Measurements from ENCODE around the gene RETN. TPM values are rescaled to one million over a fixed set of nuclear protein-coding genes. Genes with fewer than 3 reads are reported as not detected.

Gene RETN
- total and polyA plus RNA-seq, 2 donors (not counting 3 experiments of a cell fraction or from before 2014, with no cell fraction given), result not detected

DNA sequence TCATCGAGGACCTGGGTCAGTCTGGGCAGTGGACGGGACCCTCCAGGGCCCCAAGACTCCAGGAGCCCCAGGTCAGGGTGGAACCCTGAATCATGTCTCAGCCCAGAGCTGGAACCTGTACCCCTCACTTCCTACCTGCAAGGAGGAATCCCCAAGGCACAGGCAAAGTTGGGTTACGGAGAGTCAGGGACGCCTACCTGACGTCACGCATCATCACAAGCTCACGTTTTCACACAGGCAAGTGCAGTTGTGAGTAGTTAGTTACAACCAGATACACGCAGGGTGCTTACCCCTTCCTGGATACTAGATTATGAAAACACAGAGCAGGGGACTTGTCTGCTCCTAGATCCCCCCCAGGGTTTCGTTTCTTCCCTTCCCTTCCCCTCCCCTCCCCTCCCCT lies 1.9 kb downstream of the RETN start:
- dilution Hi-C loops (cut with MboI; ENCODE audit: extremely low pct_ligation_motif_present, low sequenced_read_pairs) (no loop called here), intact Hi-C loops (cut with micrococcal nuclease) (no loop called here)
- H3K4me3 ChIP-seq (replicated peaks in 1 of 3; ENCODE audit: insufficient read depth in 1 of 3, low read depth in 1 of 3, low read length in 3 of 3), result no peak overlapping the region
- H3K27me3 ChIP-seq (ENCODE audit: control insufficient read depth in 2 of 2, insufficient read depth in 2 of 2, low read length in 2 of 2), result peaks cover 9 to 14% of the 10 kb centered on the region in 2 experiments
- no peaks in the 10 kb centered on the region for H3K79me2 ChIP-seq (ENCODE audit: control insufficient read depth, insufficient read depth, low read length)
- H3K36me3 ChIP-seq (ENCODE audit: control insufficient read depth in 2 of 2, extremely low read depth in 1 of 2, insufficient read depth in 2 of 2, low read length in 2 of 2), result no peaks in the 10 kb centered on the region
- H3K4me2 ChIP-seq (ENCODE audit: insufficient read depth, low read length), result no peak overlapping the region
- H3K4me1 ChIP-seq (ENCODE audit: control insufficient read depth, extremely low read depth, insufficient read depth, low read length), result no peaks in the 10 kb centered on the region
- H3K9me3 ChIP-seq (replicated peaks; ENCODE audit: control insufficient read depth, insufficient read depth, low read length), result no peaks in the 10 kb centered on the region
- ChIA-PET POLR2A (no interaction called here), CTCF (interaction anchor here (1.6 to 4.8 kb wide), 2 partner anchors 10 to 103 kb away, joined by 8 to 27 read pairs; partner anchors contain the start of gene TRAPPC5)
- FAIRE-seq (no peak), DNase-seq (ENCODE audit: low read depth, low spot score) (no peak)
- H2AFZ ChIP-seq (ENCODE audit: low read depth, low read length), result no peak overlapping the region
- no peak overlapping the region for H3K9ac ChIP-seq (replicated peaks; ENCODE audit: extremely low read depth, insufficient read depth, low read length)
- BruUV-seq (replicated peaks), result no TSS peak
- no peaks in the 10 kb centered on the region for H3K9me1 ChIP-seq (replicated peaks; ENCODE audit: control insufficient read depth, extremely low read depth, insufficient read depth, low read length)
- H4K20me1 ChIP-seq (replicated peaks; ENCODE audit: control insufficient read depth, extremely low read depth, insufficient read depth, low read length), result no peaks in the 10 kb centered on the region
- H3K27ac ChIP-seq (ENCODE audit: insufficient read depth, low read depth, low read length), result no peak overlapping the region
- no peak for TF ChIP-seq FOS (IDR thresholded peaks at IDR 0.05; ENCODE audit: borderline replicate concordance, insufficient read depth, low read length)
- no peak for TF ChIP-seq POLR2AphosphoS5 (IDR thresholded peaks at IDR 0.05; ENCODE audit: insufficient read depth, low read depth, low read length)
- TF ChIP-seq JUN (IDR thresholded peaks at IDR 0.05; ENCODE audit: borderline replicate concordance, insufficient read depth, insufficient read length, low read depth), result no peak
- TF ChIP-seq MYC (IDR thresholded peaks at IDR 0.05; ENCODE audit: low read depth, low read length), result no peak
- no peak for TF ChIP-seq EZH2 (IDR thresholded peaks at IDR 0.05; ENCODE audit: borderline replicate concordance, low read depth, low read length, severe bottlenecking)
- no peak for TF ChIP-seq GATA2 (IDR thresholded peaks at IDR 0.05; ENCODE audit: insufficient read depth, insufficient read length, low read depth, low read length)
- TF ChIP-seq, protein P1, sequence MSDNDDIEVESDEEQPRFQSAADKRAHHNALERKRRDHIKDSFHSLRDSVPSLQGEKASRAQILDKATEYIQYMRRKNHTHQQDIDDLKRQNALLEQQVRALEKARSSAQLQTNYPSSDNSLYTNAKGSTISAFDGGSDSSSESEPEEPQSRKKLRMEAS (IDR thresholded peaks at IDR 0.05; ENCODE audit: insufficient read depth, insufficient read length), result no peak

DNA sequence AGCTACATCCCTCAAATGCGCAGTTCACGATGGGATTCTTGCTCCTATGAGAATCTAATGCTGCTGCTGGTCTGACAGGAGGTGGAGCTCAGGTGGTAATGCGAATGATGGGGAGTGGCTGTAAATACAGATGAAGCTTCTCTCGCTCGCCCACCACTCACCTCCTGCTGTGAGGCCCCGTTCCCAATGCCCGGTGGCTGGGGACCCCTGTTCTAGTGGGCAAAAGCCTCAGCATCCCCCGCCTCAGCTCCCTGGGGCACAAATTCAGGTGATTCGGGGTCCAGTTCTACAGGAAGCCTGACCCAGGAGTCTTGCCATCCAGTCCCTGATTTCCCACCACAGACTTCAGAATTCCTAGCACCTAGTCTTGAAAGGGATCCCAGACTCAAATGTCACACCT lies 3.7 kb downstream of the RETN start:
- no peaks in the 10 kb centered on the region for H3K9me1 ChIP-seq (replicated peaks; ENCODE audit: control insufficient read depth, extremely low read depth, insufficient read depth, low read length)
- ChIA-PET POLR2A (no interaction called here), CTCF (interaction anchor here (3.2 to 4.8 kb wide), 2 partner anchors 8 to 104 kb away, joined by 24 to 27 read pairs; partner anchors contain the start of gene TRAPPC5)
- H3K27ac ChIP-seq (ENCODE audit: insufficient read depth, low read depth, low read length), result no peak overlapping the region
- no peak overlapping the region for H3K4me3 ChIP-seq (replicated peaks in 1 of 3; ENCODE audit: insufficient read depth in 1 of 3, low read depth in 1 of 3, low read length in 3 of 3)
- TF ChIP-seq, protein P1 (IDR thresholded peaks at IDR 0.05; ENCODE audit: insufficient read depth, insufficient read length), result no peak
- TF ChIP-seq JUN (IDR thresholded peaks at IDR 0.05; ENCODE audit: borderline replicate concordance, insufficient read depth, insufficient read length, low read depth) (no peak), FOS (IDR thresholded peaks at IDR 0.05; ENCODE audit: borderline replicate concordance, insufficient read depth, low read length) (no peak)
- H3K4me1 ChIP-seq (ENCODE audit: control insufficient read depth, extremely low read depth, insufficient read depth, low read length), result no peaks in the 10 kb centered on the region
- no peaks in the 10 kb centered on the region for H3K9me3 ChIP-seq (replicated peaks; ENCODE audit: control insufficient read depth, insufficient read depth, low read length)
- BruUV-seq (replicated peaks), result no TSS peak
- intact Hi-C loops (cut with micrococcal nuclease), result no loop called here
- H3K36me3 ChIP-seq (ENCODE audit: control insufficient read depth in 2 of 2, extremely low read depth in 1 of 2, insufficient read depth in 2 of 2, low read length in 2 of 2), result no peaks in the 10 kb centered on the region
- dilution Hi-C loops (cut with MboI; ENCODE audit: extremely low pct_ligation_motif_present, low sequenced_read_pairs), result no loop called here
- peaks cover 9 to 15% of the 10 kb centered on the region in 2 experiments for H3K27me3 ChIP-seq (ENCODE audit: control insufficient read depth in 2 of 2, insufficient read depth in 2 of 2, low read length in 2 of 2)
- DNase-seq (ENCODE audit: low read depth, low spot score) (no peak), FAIRE-seq (no peak)
- no peak overlapping the region for H3K4me2 ChIP-seq (ENCODE audit: insufficient read depth, low read length)
- no peaks in the 10 kb centered on the region for H3K79me2 ChIP-seq (ENCODE audit: control insufficient read depth, insufficient read depth, low read length)
- H3K9ac ChIP-seq (replicated peaks; ENCODE audit: extremely low read depth, insufficient read depth, low read length), result no peak overlapping the region
- no peaks in the 10 kb centered on the region for H4K20me1 ChIP-seq (replicated peaks; ENCODE audit: control insufficient read depth, extremely low read depth, insufficient read depth, low read length)
- no peak overlapping the region for H2AFZ ChIP-seq (ENCODE audit: low read depth, low read length)

Measured in endothelial cell of umbilical vein (primary cell).